Memory B cell (primary cell): ENCODE measurements around the gene ATP9A.

Source experiments
- ATAC-seq: fragments of 150-1000 bp; cut with Tn5 transposase; 2 replicates; pipeline ENCODE4 v1.10.0; 2021; ENCODE audit warnings: low read depth, mild to moderate bottlenecking, moderate library complexity
- DNase-seq, 2 donors: peaks; one replicate each; pipeline ENCODE4 v3.0.0; 2022; ENCODE audit warnings: low spot score in 2 of 2
- H3K27ac Mint-ChIP-seq: one replicate; pipeline ENCODE4 v1.8.0; 2022; ENCODE audit warnings: mild to moderate bottlenecking, moderate library complexity, mixed read lengths
- H3K27me3 Mint-ChIP-seq: one replicate; pipeline ENCODE4 v1.8.0; 2022; ENCODE audit warnings: mixed read lengths
- H3K36me3 Mint-ChIP-seq: one replicate; pipeline ENCODE4 v1.8.0; 2022; ENCODE audit warnings: mild to moderate bottlenecking, mixed read lengths
- H3K4me1 Mint-ChIP-seq: one replicate; pipeline ENCODE4 v1.8.0; 2022; ENCODE audit warnings: mixed read lengths
- H3K4me3 Mint-ChIP-seq: one replicate; pipeline ENCODE4 v1.8.0; 2022; ENCODE audit warnings: mild to moderate bottlenecking, moderate library complexity, mixed read lengths
- H3K9me3 Mint-ChIP-seq: one replicate; pipeline ENCODE4 v1.8.0; 2022; ENCODE audit warnings: mixed read lengths

The ATP9A gene

GRCh38 chr20:51713213-51713598 is 55.0 kb downstream of the ATP9A start:
- H3K4me3 Mint-ChIP-seq, result no peak overlapping the region
- H3K9me3 Mint-ChIP-seq, result no peaks in the 10 kb centered on the region
- no peak for ATAC-seq

GRCh38 chr20:51712501-51713212 is 55.5 kb downstream of the ATP9A start:
- Mint-ChIP-seq H3K27ac (no peak overlapping the region), H3K4me1 (no peaks in the 10 kb centered on the region), H3K4me3 (no peak overlapping the region), H3K9me3 (no peaks in the 10 kb centered on the region), H3K27me3 (peaks cover 7% of the 10 kb centered on the region), H3K36me3 (no peaks in the 10 kb centered on the region)
- DNase-seq (no peak), ATAC-seq (no peak)

More at GRCh38 chr20:51713213-51713598, 55.0 kb downstream of the ATP9A start:
- Mint-ChIP-seq H3K27ac (no peak overlapping the region), H3K4me1 (no peaks in the 10 kb centered on the region), H3K36me3 (no peaks in the 10 kb centered on the region), H3K27me3 (peaks cover 6% of the 10 kb centered on the region)
- no peak for DNase-seq

- H3K36me3 Mint-ChIP-seq, result no peaks in the 10 kb centered on the region
Measured at GRCh38 chr20:51711426-51711825, 56.8 kb downstream of the ATP9A start.

GRCh38 chr20:51710361-51710894 is 57.8 kb downstream of the ATP9A start:
- Mint-ChIP-seq H3K27me3 (peaks cover 13% of the 10 kb centered on the region), H3K4me1 (no peaks in the 10 kb centered on the region), H3K4me3 (no peak overlapping the region), H3K9me3 (no peaks in the 10 kb centered on the region), H3K27ac (no peak overlapping the region), H3K36me3 (no peaks in the 10 kb centered on the region)
- ATAC-seq (no peak), DNase-seq (no peak)

More at GRCh38 chr20:51711426-51711825, 56.8 kb downstream of the ATP9A start:
- peaks cover 13% of the 10 kb centered on the region for H3K27me3 Mint-ChIP-seq
- no peak overlapping the region for H3K4me3 Mint-ChIP-seq
- DNase-seq (no peak), ATAC-seq (no peak)
- H3K9me3 Mint-ChIP-seq, result no peaks in the 10 kb centered on the region
- H3K4me1 Mint-ChIP-seq, result no peaks in the 10 kb centered on the region
- H3K27ac Mint-ChIP-seq, result no peak overlapping the region

GRCh38 chr20:51705400-51705799 is 62.8 kb downstream of the ATP9A start:
- H3K27me3 Mint-ChIP-seq, result peaks cover 9% of the 10 kb centered on the region
- no peaks in the 10 kb centered on the region for H3K4me1 Mint-ChIP-seq
- no peak for DNase-seq
- no peak for ATAC-seq
- no peaks in the 10 kb centered on the region for H3K36me3 Mint-ChIP-seq
- H3K4me3 Mint-ChIP-seq, result no peak overlapping the region
- H3K27ac Mint-ChIP-seq, result no peak overlapping the region
- H3K9me3 Mint-ChIP-seq, result no peaks in the 10 kb centered on the region

GRCh38 chr20:51703400-51704287 is 64.5 kb downstream of the ATP9A start:
- Mint-ChIP-seq H3K27ac (no peak overlapping the region), H3K4me1 (no peaks in the 10 kb centered on the region), H3K9me3 (no peaks in the 10 kb centered on the region), H3K36me3 (no peaks in the 10 kb centered on the region), H3K4me3 (no peak overlapping the region), H3K27me3 (peaks cover 9% of the 10 kb centered on the region)
- no peak for DNase-seq
- ATAC-seq, result no peak

- Mint-ChIP-seq H3K4me3 (no peak overlapping the region), H3K4me1 (no peaks in the 10 kb centered on the region), H3K27ac (no peak overlapping the region), H3K27me3 (peaks cover 11% of the 10 kb centered on the region), H3K36me3 (no peaks in the 10 kb centered on the region), H3K9me3 (no peaks in the 10 kb centered on the region)
- DNase-seq, result no peak
- ATAC-seq, result no peak
Measured at GRCh38 chr20:51702556-51702955, 65.6 kb downstream of the ATP9A start.

GRCh38 chr20:51700809-51701285 is 67.3 kb downstream of the ATP9A start:
- no peaks in the 10 kb centered on the region for H3K36me3 Mint-ChIP-seq
- DNase-seq (no peak), ATAC-seq (no peak)
- H3K4me1 Mint-ChIP-seq, result peaks cover 3% of the 10 kb centered on the region
- H3K27ac Mint-ChIP-seq, result no peak overlapping the region
- H3K27me3 Mint-ChIP-seq, result peaks cover 6% of the 10 kb centered on the region
- H3K9me3 Mint-ChIP-seq, result no peaks in the 10 kb centered on the region
- H3K4me3 Mint-ChIP-seq, result no peak overlapping the region

- Mint-ChIP-seq H3K9me3 (no peaks in the 10 kb centered on the region), H3K27ac (no peak overlapping the region), H3K27me3 (peaks cover 12% of the 10 kb centered on the region), H3K36me3 (no peaks in the 10 kb centered on the region), H3K4me3 (no peak overlapping the region), H3K4me1 (peaks cover 5% of the 10 kb centered on the region)
- ATAC-seq (no peak), DNase-seq (no peak)
Measured at GRCh38 chr20:51698252-51698651, 69.9 kb downstream of the ATP9A start.

GRCh38 chr20:51697096-51697826 is 70.9 kb downstream of the ATP9A start:
- DNase-seq (no peak), ATAC-seq (no peak)
- Mint-ChIP-seq H3K4me1 (peaks cover 5% of the 10 kb centered on the region), H3K4me3 (no peak overlapping the region), H3K9me3 (no peaks in the 10 kb centered on the region), H3K27ac (no peak overlapping the region), H3K36me3 (no peaks in the 10 kb centered on the region), H3K27me3 (peaks cover 17% of the 10 kb centered on the region)

GRCh38 chr20:51696304-51697071 is 71.7 kb downstream of the ATP9A start:
- ATAC-seq, result no peak
- Mint-ChIP-seq H3K4me3 (no peak overlapping the region), H3K9me3 (no peaks in the 10 kb centered on the region), H3K27me3 (peaks cover 20% of the 10 kb centered on the region), H3K4me1 (peaks cover 5% of the 10 kb centered on the region), H3K36me3 (no peaks in the 10 kb centered on the region), H3K27ac (no peak overlapping the region)
- DNase-seq, result no peak

- Mint-ChIP-seq H3K4me1 (peaks cover 5% of the 10 kb centered on the region), H3K27me3 (peaks cover 20% of the 10 kb centered on the region), H3K4me3 (no peak overlapping the region), H3K27ac (no peak overlapping the region), H3K9me3 (peaks cover 1% of the 10 kb centered on the region), H3K36me3 (no peaks in the 10 kb centered on the region)
- no peak for ATAC-seq
- DNase-seq, result no peak
Measured at GRCh38 chr20:51695574-51696303, 72.5 kb downstream of the ATP9A start.
